Activated T-cell treated with anti-CD3 and anti-CD28 coated beads for 48 hours (primary cell): Measurements from ENCODE around the gene FAM117A.
"Not testable (repeated sequence)": the region's sequence is repeated elsewhere in the genome, so short reads cannot be mapped to it uniquely, and the experiment has no call there.

Experiments
- DNase-seq: peaks from one replicate; pipeline ENCODE4 v3.0.0-alpha.2; 2020; ENCODE audit warnings: low read depth

FAM117A gene

DNA sequence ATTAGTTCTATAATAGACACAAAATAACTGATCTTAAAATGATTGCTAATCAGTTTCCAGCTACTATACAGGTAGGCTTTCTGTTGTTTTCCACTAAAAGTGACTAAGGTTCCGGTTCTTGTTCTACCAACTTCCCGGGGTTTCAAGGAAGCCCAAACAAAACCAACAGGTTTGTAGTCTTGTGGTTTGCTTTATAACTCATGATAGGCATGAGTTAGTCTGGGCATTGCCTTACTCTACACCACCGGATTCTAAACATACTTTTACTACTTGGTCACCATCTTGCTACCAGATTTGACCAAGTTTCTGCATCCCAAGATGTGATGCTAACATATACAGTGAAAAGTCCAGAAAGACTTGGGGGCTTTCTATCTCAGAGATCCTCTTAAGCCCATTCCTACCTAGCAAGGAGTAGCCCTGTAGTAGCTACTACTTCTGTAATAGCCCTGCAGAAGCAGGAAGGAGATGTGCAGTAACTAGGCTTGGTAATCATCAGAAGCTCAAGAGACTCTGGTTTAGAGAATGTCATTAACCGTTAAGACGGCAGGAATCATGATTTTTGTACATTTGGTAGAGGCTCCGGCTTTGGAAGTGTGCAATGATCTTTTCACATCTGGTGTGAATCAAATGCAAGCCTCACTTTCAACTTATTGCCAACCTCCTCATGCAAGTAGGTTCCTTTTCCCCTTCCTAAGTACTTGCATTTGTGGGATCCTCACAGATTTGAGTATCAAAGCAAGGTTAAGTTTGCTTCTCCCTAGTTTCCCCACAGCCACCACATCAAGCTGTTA lies 1.6 kb downstream of the FAM117A start:
- no peak for DNase-seq

DNA sequence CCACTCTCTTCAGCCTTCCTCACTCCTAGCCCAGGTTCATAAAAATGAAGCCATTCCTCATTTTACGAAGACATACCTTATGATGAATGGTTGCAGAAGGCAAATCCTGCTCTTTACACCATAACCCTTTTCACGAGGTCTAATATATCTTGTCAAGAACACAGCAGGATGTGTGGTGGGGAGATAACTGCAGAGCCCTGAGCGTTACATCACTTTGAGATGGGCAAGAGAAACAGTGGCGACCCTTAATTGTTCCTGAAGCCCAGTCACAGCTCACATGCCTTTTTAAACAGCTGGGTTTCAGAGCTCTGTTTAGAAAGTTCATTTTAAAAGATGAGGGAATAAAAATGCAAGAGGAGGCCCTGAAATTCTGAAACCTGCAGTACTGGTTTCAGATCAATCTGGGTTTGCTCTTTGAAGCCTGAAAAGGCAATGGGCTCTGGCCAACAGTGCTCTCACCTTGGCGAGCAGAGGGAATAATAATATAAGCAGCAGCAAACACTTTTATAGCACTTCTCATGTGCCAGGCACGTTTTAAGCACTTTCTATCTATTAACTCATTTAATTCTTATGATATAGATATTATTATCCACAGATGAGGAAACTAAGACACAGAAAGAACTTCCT lies 2.9 kb downstream of the FAM117A start:
- DNase-seq, result no peak

DNA sequence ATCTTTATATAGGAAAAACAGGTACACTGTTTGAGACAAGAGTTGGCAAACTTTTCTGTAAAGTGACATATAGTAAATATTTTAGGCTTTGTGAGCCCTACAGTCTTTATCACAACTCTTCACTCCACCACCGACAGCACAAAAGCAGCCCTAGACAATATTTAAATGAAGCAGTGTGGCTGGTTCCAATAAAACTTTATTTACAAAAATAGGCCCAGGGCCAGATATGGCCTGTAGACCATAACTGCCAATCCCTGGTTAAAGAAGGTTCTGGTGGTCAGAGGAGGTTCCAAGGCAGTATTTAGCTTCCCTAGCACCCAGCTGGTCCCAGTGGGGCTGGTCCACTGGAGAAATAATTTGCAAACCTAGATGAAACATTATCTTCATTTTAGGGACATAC lies 3.6 kb downstream of the FAM117A start:
- no peak for DNase-seq

DNA sequence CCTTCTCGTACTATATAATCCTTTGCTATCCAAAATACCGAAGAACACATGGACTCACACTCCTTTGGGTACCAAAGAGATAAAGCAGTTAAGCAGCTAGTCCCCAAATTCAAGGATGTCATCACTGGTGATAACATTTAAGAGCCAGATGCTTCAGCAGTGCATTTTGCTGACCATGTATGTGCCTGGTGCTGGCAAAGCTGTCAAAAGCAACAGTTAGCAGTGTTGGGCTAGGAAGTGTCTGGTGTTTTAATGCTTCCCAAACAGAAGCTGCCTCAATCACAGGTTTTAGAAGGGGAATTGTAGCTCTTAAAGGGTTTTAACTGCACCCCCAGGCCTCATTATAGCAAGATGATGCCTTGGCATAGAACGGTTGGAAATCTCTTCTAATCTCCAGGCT lies 4.7 kb downstream of the FAM117A start:
- DNase-seq, result no peak

DNA sequence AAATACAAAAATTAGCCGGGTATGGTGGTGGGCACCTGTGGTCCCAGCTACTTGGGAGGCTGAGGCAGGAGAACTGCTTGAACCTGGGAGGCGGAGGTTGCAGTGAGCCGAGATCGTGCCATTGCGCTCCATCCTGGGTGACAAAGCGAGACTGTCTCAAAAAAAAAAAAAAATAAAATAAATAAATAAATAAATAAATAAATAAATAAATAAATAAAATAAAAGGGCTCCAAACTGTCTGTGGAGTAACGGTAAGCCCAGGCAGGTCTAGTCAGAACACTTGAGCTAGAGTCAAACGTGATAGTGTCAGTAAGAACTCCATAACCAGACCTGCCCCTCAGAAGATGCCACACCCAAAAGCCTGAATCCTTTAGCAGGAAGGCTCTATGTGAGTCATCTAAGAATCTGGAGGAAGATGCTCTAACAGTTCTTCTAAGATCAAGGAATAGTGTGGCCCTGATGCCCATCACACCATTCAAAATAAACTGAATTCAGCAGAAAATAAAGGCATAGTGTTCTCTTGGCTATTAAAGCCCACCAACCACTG lies 5.4 kb downstream of the FAM117A start:
- DNase-seq, result not testable (repeated sequence)

DNA sequence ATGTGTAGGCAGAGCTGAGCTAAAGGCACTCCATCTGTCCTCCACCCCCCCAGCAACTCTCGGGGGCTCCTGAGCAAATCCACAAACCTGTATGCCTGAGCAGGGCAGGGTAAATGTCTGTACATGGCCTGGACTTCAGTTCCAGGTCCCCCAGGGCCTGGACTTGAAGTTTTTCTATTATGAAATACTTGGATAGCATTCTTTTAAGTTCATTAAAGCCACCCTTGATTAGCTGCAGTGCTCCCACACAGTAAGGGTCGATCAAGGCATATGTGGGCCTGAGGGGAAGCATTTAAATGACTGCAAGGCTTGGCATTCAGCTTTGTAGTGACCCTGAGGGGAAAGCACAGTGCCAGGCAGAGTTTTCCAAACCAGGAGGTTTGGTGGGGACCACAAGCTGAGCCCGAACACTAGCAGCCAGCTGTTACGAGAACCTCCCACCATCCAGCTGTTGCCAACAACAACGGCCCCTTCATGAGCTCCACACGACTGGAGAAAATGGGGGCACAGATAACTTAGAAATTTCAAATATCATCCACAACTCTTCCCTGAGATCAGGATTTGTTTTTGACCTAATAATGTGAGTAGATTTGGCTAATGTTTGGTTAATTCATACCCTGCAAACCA lies 6.7 kb downstream of the FAM117A start:
- DNase-seq, result no peak

DNA sequence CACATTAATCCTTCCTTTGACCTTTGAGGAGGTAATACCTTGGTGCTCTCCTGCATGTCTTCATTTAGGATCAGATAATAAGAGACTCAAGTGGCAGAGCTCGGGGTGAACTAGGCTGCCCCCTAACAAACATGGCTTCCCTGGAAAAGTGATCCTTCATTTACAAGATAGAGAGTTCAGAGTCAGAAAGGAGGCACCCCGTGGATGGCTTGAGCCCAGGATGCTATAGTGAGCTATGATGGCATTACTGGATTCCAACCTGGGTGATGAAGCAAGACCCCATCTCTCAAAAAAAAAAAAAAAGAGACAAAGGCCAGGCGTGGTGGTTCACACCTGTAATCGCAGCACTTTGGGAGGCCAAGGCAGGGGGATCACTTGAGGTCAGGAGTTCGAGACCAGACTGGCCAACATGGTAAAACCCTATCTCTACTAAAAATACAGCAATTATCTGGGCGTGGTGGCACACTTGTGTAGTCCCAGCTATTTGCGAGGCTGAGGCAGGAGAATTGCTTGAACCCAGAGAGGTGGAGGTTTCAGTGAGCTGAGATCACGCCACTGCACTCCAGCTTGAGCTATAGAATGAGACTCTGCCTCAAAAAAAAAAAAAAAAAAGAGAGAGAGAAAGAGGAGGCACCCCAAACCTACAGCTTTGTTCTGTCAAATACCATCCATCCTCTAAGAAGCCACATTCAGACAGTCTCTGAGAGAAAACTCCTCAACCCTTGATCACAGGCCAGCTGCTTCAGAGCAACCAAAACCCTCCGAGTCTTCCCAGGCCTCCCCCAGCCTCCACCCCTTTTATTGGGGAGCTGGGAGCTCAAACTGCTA lies 7.4 kb downstream of the FAM117A start:
- DNase-seq, result no peak

DNA sequence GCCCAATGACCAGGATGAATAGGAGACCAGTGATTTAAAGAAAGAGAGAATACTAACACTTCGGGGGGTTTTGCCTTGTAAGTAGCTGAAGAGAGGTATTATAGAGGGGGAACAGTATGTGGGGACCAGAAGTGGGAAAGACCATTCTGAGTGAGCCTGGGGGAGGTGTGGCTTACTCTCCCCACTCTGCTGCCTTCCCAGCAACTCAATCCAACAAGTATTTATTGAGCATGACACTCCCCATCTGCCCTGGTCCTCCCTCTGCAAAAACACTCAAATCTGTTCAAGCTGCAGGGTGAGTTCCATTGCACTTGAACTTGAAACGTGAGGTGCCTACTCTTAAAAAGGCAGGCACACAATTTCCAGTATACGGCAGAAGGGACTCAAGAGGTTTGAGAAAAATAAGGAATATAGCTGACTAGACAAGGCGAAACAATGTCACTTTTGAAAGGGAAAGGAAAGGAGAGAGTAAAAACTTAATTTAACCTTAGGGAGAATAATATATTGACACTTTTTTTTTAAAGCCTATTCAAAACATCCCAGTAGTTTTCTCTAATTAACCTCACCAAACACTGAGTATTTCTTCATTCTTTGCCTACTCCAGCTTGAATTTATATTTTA lies 8.2 kb downstream of the FAM117A start:
- no peak for DNase-seq

DNA sequence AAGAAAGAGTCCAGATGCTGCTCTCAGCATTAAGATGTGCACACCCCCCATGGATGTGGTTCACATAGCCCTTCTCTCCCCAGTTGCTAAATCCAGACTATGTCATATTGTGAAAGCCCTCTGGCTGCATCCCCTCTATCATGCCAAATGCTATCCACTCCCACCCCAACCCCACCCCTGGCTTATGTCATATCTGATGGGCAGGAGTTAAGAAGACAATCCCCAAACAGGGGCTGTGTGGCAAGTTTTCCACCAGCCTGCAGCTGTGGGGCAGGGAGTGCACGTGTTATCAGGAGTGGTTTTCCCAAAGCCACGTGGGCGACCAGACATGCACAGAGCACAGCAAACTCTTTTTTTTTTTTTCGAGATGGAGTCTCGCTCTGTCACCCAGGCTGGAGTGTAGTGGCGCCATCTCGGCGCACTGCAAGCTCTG lies 10.0 kb downstream of the FAM117A start:
- no peak for DNase-seq

DNA sequence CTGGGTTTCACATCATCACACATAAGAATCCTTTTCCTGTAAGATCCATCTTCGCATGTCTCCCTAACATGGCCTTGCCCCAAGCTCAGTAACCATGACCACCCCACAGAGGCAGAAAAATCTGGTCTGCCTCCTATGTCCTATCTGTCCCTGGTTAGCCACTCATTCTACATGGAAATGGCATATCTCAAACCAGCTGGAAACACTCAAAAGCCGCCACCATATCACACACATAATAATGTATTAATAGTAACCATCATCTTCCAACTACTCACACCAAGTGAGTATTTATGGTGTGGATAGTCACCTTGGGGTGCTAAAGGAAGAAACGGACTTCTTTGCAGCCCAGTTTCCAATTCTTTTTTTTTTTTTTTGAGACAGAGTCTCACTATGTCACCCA lies 11.4 kb downstream of the FAM117A start:
- DNase-seq, result no peak

DNA sequence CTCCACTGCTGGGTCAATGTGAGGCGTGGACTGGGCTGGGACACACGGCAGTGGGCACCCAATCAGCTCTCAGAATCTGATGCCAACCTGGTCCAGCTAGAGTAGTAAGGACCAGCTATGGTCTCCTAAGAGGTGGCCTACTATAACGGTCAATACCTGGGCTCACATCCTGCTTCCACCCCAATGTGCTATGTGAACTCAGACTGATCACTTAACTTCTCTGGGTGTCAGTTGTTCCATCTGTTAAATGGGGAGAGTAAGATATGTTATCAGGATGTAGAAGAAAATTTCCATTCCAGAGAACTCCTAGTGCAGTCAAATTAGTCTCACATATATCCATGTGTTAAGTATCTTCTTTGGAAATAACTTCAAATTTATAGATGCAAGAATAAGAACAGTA lies 14.2 kb downstream of the FAM117A start:
- no peak for DNase-seq

DNA sequence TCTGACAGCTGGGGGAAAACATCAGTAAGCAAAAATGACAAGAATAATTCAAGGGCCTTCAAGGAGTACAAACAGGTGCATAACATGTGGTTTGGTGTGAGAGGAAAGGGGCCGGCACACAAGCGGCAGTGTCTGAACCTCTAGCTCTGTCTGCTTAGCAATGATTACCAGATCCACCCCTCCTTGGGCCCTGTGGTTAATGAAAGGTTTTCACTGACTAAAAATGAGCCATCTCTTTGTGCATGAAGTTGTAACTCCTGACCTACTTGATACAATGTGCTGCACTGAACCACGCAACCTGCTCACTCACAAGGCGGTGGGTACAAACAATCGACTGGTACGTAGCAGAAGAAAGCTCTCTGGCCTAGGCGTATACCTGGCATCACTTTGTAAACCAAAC lies 15.1 kb downstream of the FAM117A start:
- DNase-seq, result peak; percentile 41

DNA sequence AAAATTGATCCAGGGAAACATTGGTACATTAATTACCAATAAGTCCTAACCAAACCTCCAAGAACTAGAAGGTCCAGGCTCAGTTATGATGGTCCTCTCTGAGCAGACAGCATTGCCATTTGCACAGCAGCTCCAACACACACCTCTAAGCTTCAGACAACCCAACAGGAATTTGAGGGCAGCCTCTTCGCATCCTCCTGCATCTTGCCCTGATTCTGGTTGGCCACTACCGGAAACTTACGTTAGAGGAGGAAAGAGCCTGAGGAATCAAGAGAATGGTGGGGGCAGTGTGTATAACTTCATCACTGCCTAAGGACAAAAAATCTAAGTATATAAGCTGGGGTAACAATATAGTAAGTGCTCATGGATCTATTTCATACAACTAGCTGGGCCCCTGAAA lies 15.7 kb downstream of the FAM117A start:
- DNase-seq, result no peak

DNA sequence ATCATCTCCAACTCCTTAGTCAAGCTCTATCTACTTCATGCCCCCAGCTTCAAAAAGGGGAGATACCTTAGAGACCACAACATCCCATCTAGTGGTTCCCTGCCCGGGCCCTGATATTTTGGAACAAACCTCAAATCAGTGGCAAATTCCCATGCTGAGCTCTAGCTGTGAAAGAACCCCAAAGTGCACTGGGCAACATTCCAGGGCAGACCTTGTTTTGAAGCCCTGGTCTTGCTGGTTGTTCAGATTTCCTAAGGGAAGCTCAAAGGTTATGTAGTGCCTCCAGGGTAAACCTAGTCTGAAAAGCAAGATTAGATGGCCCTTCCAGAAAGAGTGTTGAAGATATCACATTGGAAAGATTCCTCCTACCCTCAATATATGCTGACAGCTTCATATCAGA lies 16.3 kb downstream of the FAM117A start:
- no peak for DNase-seq

DNA sequence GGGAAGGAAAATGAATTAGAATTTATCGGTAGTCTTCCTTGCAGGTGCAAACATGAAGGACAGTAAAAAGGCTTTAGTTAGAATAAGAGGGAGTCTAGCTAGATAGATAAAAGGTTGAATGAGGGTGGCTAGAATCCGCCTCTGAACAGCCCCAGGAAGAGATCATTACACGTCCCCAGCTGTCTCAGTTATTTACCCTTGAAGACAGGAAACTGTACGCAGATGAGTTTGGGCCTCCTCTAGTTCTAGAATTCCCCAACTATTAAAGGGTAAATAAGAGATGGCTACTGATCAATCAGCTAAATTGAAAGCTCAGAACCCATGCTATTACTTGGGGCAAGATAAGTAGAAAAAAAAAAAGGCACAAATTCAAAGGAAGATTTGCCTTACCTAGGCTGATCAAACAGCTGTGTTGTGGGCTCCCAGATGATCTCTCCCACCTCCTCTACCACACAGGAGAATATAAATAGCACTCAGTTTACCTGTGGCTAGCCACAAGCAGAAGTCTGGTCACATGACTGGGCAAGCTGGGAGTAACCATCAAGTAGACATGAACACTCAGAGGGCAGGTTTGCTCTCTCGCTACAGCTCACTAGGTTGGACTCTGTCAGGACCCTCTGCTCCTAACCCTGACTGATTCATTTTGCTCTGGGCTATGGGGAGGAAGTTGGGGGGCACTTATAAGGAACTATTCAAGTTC lies 17.0 kb downstream of the FAM117A start:
- no peak for DNase-seq

DNA sequence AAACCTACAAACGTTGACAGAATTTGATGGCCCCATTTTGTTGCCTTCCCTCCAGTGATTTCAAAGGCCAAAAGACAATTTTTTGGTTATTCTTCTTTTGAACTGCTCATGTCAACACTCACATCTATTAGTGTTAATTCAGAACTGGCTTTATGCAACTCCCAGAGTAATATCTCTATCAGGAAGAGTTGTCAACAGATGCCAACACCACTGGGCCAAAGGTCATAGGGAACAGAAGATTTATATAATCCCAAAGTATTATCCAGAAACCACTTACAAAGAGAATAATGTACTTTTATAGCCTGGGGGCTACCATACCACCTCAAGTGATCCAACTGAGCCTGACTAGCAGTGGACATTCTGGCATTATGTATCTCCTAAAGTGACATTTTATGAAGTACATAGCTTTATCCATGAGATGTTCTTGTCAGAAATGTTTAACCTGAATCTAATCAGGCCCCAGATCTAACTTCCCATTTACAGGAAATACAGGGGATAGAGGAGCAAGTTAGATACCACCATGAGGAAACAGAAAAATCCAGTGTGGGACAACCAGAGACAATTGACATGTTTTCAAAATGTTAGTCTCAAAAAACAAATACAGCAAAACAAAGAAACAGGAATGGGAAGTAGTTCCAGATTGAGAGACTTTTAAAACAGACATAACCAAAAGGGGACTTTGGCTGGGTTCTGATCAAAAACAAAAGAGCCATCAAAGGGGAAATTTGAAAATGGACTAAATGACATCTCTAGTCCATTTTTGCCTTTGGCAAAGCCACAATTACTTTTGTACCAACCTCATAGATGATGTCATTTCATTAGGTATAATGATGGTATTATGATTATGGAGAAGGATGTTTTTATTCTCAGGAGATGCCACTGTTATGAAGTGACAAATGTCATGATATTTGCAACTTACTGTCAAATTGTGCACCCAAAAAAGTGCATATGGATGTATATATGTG lies 18.5 kb downstream of the FAM117A start:
- DNase-seq, result no peak

DNA sequence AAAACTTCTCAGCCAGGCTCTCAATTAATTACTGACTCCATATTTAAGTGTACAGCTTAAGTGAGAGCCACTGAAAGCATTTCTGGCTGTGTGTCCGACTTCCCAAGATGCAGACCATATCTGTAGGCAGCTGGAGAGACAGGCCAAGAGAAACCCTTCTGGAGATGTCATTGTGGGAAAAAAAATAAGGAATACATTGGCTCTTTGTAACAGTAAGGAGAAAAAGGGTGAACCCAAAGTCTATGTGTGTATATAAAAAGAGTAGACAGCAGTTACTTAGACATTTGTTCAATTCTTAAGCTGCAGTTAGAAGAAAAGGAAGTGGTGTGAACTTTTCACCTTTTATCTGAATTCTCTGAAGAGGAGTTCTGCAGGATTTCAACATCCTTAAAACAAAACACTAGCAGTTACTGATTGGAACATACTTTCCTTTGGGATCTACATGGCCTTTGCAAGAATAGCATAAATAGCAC lies 21.7 kb downstream of the FAM117A start:
- no peak for DNase-seq

DNA sequence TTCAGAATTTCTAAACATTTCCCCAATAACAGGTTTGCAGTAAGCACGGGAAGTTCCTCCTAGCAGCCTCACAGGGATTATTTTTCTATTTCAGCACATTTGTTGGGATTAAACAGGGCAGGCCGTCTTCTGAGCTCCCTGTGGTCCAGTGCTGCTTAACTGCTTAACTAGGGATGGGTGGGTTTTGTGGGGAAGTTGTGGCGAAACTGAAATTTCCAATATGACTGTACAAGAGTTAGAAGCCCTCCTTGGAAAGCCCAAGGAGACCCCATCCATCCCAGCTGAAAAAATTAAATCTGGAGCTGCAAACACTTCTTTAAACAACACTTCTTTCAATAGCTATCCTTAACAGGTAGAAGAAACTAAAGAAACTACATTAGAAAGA lies 22.2 kb downstream of the FAM117A start:
- no peak for DNase-seq

DNA sequence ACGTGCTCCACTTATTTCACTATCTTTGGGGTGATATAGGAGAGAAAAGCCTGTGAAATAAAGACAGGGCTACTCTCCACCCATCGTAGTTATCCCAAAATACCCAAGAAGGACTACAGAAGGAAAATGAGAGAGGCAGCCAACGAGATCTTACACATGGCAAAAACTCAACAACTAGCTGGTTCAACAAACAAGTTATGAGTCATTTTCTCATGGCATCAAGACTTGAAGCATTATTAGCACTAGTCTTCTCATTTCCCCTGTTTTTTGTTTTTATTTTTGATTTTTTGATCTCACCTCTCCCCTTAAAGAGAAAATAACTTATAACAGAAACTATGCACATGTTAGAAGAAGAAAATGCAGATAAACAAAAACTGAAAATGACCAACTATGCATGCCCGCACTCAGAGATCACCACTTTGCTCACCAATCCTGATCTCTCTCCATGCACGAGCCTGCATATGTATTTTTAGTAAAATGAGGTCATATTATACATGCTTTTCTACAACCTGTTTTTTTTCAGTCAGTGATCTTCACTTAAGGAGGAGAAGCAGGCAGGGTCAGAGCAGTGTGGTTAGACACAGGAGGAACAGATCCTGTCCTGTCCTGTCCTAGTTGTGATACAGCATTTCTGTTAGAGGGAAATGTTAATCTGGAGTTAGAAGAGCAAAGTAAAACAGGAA lies 22.8 kb downstream of the FAM117A start:
- no peak for DNase-seq
